ENCODE results near the gene CACNA1G. TPM values are rescaled to one million over a fixed set of nuclear protein-coding genes. Genes with fewer than 3 reads are reported as not detected.

CACNA1G gene
- total RNA-seq, 1 donor from 2014 or later, result not detected

DNA sequence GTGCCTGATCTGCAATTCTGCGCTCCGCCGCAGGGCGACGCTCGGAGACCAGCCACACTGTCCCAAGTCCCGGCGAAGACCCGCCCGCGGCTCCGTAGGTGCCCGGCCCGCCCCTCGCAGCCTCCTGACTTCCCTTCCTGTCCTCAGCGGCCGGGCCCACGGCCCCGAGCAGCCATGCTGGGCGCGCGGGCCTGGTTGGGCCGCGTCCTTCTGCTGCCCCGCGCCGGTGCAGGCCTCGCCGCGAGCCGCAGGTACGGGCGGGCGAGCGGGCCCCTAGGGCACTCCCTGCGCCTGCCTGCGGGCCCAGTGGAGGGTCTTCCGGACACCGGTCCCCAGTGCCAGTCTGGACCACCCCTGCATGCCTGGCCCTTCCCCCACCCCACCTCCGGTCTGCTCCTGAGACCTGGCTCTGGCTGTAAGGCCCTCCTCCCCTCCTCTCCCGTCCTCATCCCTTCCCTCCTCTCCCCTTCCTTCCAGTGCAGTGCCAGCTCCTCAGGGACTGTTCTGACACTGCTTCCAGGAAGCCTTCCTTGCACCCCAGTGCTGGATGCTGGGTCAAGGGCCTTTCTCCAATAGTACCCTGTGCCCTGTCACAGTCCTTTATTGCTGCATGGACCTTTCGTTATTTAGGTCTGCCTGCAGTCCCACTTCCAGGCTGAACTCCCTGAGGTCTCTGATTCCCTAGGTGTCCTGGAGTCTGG lies 13.3 kb upstream of the CACNA1G start, which contains the start of gene SPATA20:
Gene SPATA20 (plus strand): TSS at position 140 of the 701 bp plus-strand sequence. CDS start 35 bp downstream, at position 175.
- DNase-seq (ENCODE audit: low read depth, low spot score), result peak; percentile 61

GRCh38 chr17:50547736-50548083 lies 12.8 kb upstream of the CACNA1G start:
- no peak for DNase-seq (ENCODE audit: low read depth, low spot score)

- DNase-seq (ENCODE audit: low read depth, low spot score), result no peak
These were observed 11.7 kb upstream of the CACNA1G start for GRCh38 chr17:50548831-50549230.

- DNase-seq (ENCODE audit: low read depth, low spot score), result no peak
These were observed 11.1 kb upstream of the CACNA1G start for GRCh38 chr17:50549256-50549941.

GRCh38 chr17:50549969-50550368 lies 10.5 kb upstream of the CACNA1G start:
- no peak for DNase-seq (ENCODE audit: low read depth, low spot score)

DNA sequence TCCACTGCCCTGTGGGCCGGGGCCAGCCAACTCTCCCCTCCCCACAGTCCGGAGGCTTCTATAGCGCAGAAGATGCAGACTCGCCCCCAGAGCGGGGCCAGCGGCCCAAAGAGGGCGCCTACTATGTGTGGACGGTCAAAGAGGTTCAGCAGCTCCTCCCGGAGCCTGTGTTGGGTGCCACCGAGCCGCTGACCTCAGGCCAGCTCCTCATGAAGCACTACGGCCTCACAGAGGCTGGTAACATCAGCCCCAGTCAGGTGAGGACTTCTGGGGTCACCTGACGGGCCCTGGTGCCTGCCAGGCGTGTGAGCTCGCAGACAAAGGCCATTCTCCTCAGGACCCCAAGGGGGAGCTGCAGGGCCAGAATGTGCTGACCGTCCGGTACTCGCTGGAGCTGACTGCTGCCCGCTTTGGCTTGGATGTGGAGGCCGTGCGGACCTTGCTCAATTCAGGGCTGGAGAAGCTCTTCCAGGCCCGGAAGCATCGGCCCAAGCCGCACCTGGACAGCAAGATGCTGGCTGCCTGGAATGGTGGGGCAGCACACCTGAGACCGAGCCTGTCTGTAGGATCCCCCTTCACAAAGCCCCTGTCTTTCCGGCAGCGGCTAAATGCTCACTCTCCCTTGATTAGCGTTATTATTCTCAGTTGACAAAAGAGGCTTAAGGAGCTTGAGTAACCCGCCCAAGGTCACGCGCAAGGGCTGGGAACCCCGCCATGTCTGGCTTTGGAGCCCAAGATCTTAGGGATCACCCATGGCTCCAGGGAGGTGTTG lies 9.7 kb upstream of the CACNA1G start:
- DNase-seq (ENCODE audit: low read depth, low spot score), result peak; percentile 60

GRCh38 chr17:50551433-50551815 lies 9.1 kb upstream of the CACNA1G start:
- DNase-seq (ENCODE audit: low read depth, low spot score), result no peak

DNA sequence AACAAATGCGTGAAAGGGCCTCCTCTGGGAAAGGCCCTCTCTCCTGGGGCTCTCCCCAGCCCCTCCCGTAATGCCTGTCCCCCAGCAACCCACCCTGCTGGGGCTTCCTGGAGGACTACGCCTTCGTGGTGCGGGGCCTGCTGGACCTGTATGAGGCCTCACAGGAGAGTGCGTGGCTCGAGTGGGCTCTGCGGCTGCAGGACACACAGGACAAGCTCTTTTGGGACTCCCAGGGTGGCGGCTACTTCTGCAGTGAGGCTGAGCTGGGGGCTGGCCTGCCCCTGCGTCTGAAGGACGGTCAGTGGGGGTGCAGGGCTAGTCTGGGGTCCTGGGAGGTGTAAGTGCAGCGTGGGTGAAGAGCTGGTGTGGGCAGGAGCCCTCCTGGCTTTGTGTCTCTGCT lies 8.6 kb upstream of the CACNA1G start:
- DNase-seq (ENCODE audit: low read depth, low spot score), result no peak

- no peak for DNase-seq (ENCODE audit: low read depth, low spot score)
These were observed 6.3 kb upstream of the CACNA1G start for GRCh38 chr17:50554201-50554600.

- DNase-seq (ENCODE audit: low read depth, low spot score), result no peak
These were observed 3.7 kb upstream of the CACNA1G start for GRCh38 chr17:50556803-50557202.

GRCh38 chr17:50557630-50558029 lies 2.9 kb upstream of the CACNA1G start:
- no peak for DNase-seq (ENCODE audit: low read depth, low spot score)

DNA sequence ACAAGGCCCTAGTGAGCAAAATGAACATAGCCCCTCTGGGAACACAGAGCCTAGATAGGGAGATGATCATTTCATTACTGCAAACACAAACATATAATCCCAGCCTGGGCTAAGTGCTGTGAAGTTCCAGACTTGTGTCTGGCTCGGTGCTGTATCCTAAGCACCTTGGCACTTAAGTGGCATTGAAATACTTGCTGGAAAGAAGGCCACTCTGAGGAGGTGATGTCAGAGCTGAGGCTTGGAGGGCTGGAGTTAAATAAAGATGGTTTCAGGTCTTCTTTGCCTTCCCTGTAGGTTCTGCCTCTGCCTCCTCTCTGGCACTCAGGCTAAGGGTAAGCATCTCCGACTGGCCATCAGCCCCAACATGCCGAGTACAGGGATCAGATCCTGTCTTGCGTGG lies 2.4 kb upstream of the CACNA1G start:
- no peak for DNase-seq (ENCODE audit: low read depth, low spot score)

DNA sequence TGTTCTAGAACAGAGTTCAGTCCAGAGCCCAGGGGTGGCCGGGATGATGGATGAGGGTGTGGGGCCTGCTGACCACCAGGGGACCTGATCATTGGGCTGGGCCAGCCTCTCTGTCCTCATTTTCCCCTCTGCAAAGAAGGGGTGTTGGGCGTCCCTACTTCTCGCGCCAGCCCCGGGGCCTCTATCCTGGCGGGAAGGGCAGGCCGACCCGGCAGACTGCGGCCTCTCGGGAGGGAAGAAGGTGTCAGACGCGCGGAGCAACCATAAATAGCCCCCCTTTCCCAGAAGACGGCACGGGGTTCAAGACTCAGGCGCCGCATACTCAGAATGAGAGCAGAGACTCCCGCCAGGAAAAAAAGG lies 2.0 kb upstream of the CACNA1G start:
- DNase-seq (ENCODE audit: low read depth, low spot score), result no peak

- no peak for DNase-seq (ENCODE audit: low read depth, low spot score)
These were observed 1.4 kb upstream of the CACNA1G start for GRCh38 chr17:50558941-50559614.

DNA sequence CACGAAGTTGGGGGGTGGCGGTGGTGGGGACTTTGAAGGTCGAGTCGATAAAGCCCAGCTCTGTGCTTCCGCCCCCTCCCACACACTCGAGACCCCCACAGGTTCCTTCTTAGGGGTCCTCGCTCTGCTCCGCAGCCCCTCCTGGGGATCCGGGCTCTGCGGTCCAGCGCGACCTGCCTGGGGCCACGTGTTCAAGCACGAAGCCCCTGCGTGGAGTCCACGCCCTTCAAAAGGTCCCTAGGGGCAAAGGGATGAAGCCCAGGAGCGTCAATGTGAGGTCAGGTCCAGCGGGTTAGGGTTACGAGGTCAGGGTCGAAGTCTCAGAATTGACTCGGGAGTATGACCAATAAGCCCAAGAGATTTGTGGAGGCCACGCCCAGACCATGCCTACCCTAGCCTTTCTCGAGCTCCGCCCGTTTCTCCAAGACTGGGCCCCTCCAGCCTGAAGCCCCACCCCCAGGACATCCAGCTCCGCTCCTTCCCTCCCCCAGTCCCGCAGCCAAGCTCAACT lies 786 bp upstream of the CACNA1G start:
- DNase-seq (ENCODE audit: low read depth, low spot score), result no peak

GRCh38 chr17:50560931-50561745 lies 623 bp downstream of the CACNA1G start:
- DNase-seq (ENCODE audit: low read depth, low spot score), result no peak

GRCh38 chr17:50561746-50562141 lies 1.2 kb downstream of the CACNA1G start:
- DNase-seq (ENCODE audit: low read depth, low spot score), result no peak

DNA sequence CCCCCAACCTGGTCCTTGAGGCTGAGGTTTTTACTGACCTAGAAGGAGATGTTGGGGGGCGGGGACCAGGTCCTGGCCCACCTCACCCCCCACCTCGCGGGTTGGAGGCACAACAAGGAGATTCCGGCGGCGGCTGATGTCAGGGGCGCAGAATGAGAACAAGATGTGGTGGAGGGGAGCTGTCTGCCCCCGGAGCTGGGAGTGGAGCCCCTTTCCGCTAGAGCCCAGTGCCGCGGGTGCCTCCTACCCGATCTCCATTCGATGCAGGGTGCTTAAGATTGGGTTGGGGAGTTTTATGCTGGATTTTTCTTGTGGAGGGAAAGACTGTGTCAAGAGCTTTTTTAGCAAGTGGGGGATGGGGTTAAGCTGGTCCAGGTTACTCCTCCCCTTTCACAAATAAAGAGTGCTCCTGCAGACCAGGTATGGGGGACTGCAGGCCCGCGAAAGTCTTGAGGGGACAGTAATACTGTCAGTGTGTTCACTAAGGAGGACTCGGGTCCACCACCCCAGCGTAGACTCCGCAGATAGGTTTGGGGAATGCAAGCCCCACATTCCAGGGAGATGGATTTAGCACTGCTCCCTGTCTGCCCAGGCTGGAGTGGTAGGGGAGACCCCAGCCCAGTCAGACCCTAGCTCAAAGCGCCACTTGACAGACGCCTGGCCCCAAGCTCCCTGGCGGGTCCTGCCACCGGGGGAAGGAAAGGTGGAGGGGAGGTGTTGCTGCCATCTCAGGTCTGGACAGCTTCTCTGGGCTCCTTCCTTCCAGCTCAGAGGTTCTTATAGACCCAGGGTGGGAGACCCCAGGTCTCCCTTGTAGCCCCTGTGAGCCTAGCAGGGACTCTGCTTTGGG lies 2.0 kb downstream of the CACNA1G start:
- DNase-seq (ENCODE audit: low read depth, low spot score), result no peak

- no peak for DNase-seq (ENCODE audit: low read depth, low spot score)
These were observed 2.6 kb downstream of the CACNA1G start for GRCh38 chr17:50563092-50563511.

GRCh38 chr17:50564916-50565315 lies 4.4 kb downstream of the CACNA1G start:
- no peak for DNase-seq (ENCODE audit: low read depth, low spot score)
